ENCODE measurements around the gene PUS3.

The PUS3 gene, protein sequence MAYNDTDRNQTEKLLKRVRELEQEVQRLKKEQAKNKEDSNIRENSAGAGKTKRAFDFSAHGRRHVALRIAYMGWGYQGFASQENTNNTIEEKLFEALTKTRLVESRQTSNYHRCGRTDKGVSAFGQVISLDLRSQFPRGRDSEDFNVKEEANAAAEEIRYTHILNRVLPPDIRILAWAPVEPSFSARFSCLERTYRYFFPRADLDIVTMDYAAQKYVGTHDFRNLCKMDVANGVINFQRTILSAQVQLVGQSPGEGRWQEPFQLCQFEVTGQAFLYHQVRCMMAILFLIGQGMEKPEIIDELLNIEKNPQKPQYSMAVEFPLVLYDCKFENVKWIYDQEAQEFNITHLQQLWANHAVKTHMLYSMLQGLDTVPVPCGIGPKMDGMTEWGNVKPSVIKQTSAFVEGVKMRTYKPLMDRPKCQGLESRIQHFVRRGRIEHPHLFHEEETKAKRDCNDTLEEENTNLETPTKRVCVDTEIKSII

DNA sequence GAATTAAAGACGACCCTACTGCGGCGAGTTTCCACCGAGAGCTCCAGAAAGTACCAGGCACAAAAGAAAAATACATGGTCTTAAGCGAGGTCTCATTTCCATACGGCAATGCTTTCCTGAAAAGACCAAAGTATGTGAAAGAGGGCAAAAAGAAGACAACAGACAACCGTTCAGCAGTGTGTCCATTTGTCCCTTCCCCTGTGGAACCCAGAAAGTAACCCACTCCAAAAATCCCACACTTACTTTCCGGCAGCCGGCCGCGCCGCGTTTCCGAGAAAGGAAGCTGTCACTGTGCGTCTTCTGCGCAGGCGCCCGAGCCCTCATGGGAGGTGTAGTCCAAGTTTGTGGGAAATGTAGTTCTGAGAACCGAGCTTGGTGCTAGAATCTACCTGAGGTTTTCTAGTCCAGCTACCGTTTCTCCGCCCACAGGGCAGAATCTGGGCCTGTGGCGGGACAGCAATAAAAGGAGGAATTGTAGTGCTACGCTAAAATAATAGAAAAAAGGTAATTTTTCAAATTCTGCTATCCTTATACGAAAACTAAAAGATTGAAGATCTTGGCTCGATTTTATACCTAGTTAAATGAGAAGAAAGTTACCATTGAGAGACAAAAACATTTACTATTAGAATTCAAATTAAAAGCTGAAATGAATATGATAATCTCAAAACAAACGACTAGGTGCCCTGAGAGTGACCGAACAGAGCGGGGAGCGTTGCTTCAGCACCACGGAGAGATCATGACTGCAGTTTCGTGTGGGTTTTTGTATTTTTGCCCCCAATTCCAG, at the start of gene PUS3:
Gene PUS3 (minus strand): TSS at position 280 of the 784 bp plus-strand sequence. CDS start 6,922 bp downstream, outside the sequence.
- peak; percentile 69 to 84 for DNase-seq (ENCODE audit: low read depth in 1 of 2, low spot score in 1 of 2)

DNA sequence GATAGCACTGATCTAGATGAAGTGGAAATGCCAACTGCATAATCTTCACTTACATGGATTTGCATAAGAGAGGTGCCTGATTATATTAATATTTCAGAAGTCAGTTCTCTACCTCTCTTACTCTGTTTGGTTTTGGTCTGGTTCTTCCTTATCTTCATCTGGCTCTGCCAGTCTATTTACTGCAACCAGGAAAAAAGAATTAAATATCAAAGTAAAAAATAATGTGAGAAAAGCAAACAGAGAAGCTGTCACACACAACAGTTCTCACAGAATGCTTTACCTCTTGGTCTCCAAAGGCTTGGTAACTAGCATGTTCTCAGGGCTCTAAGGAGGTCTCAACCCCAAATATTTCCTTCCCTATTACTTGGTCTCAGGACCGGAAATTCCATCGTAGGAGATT, 49.6 kb upstream of the PUS3 start:
- DNase-seq (ENCODE audit: low read depth in 1 of 2, low spot score in 1 of 2): no peak

DNA sequence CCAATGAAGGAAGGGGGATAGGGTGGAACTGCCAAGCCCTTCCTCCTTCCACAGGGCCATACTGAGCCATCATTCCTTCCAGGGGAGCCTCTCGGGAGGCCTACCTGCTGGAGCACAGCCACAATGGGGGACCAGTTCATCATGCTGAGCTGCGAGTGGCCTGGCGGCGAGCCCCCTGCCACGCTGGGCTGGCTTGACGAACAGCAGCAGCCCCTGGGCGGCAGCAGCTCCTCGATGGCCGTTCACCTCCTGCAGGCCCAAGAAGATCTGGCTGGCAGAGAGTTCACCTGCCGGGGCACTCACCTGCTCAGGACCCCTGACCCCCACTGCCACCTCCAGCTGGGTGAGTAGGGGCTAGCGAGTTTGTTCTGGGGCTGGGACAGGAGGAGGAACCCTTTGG, 48.7 kb upstream of the PUS3 start:
- no peak for DNase-seq (ENCODE audit: low read depth in 1 of 2, low spot score in 1 of 2)

DNA sequence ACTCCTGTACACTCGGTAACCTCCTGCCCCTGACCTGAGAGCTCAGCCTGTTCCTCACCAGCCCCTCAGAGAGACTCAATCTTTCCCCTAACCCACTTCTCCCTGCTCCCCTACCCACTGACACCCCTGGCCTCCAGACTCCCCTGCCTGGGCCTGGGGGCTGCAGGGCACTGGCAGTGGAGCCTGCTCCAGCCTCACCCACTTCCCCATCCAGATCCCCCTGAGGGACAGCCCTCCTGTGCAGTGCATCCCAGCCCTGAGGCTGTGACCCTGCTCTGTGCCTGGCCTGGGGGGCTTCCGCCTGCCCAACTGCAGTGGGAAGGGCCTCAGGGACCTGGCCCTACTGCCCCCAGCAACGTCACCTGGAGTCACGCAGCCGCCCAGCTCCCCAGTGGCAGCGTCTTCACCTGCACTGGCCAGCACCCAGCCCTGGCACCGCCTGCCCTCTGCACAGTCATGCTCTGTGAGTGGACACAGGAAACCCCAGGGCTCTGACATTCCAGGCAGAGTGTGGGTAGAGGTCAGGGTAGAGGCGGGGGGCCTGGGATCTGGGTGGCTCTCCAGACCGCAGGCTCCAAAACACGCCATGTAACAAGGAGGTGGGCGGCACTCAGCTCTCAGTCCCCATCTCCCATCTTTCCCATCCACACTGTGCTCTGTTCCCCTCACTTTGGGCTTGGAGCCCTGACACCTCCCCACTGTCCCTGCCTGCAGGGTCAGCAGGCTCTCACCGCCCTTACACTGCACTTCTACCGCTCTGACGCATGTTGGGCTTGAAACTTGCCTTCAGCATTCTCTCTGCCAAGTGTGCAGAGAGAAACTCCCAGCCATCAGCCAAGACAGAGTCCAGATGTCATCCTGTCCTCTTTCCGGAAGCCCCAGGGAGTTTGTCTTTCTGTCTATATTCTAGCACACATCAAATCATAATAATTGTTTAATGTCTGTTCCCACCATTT, 48.0 kb upstream of the PUS3 start:
- no peak for DNase-seq (ENCODE audit: low read depth in 1 of 2, low spot score in 1 of 2)

DNA sequence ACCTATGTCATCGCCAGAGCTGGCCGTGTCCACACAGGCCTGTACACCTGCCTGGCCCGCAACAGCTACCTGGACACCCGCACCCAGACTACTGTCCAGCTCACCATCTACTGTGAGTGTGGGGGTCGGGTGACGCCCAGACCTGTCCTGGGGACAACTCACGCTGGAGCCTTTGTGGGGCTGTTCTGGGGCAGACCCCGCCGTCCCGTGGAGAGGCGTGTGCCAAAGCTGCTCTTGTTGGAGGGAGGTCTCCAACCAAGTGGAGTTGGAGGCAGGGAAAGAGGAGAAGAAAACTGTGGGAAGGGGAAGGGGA, 47.1 kb upstream of the PUS3 start:
- no peak for DNase-seq (ENCODE audit: low read depth in 1 of 2, low spot score in 1 of 2)

DNA sequence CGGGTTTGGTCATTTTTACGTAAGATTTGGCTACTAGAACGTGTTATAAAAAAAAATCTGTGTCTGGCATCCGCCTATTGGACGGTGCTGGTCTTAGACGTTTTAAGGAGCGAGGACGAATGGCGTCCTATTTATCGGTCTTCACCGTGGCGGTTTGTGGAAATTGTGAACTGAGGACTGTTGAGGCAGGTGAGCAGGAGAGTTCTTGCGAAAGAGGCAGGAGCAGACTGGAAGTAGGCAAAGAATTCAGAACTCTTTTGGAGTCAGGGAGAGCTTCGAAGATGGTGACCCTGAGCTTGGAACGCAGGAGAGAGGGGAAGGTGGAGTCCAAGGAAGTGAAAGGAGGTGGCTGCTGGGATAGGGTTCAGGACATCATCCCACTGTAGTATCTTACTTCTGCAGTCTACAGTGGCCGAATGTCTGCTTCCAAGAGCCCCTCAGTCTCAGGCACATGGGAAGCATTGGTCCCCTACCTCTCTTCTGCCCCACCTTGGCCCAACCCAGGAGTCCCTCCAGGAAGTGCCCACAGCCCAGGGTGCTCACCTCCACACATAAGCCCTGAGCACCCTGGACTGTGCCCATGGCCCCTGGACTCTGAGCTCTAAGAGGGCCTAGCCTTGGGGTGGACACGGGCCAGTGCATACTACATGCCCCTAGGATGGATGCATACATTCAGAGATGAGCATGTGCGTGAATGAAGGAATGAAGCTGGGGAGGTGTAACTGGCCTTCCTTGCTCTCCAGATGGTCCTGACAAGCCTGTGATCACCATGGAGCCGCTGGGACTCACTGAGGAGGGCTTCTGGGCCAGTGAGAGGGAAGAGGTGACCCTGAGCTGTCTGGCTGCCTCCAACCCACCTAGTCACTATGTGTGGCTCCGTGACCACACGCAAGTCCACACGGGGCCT, 46.5 kb upstream of the PUS3 start:
- DNase-seq (ENCODE audit: low read depth in 1 of 2, low spot score in 1 of 2): no peak

DNA sequence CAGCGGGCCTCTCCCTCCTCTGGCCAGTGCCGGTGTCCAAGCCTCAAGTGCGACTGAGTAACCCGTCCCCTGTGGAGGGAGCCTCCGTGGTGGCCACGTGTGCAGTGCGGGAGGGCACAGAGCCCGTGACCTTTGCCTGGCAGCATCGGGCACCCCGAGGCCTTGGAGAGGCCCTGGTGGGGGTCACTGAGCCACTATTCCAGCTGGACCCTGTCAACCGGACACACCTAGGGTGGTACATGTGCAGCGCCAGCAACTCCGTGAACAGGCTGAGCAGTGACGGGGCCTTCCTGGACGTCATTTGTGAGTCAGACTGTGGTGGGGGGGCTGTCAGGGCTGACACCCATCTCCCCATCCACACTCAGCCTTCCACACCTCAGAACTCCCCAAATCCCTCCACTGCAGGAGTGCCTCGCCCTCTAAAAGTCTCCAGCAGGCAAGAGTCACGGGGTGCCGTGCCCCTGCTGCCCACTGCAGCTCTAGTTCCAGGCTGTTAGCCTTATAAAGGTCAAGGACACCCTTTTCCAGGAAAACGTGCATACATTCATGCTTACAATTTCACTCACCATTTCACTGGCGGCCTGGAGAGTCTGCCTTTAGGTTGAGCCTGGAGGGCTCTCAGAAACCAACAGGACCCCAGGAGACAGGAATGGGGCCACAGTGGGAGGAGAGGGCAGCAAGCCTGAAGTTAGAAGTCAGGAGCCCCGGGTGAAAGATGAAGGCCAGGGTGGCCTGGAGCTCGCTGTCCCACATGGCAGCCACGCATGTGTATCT, 45.5 kb upstream of the PUS3 start:
- DNase-seq (ENCODE audit: low read depth in 1 of 2, low spot score in 1 of 2): no peak

DNA sequence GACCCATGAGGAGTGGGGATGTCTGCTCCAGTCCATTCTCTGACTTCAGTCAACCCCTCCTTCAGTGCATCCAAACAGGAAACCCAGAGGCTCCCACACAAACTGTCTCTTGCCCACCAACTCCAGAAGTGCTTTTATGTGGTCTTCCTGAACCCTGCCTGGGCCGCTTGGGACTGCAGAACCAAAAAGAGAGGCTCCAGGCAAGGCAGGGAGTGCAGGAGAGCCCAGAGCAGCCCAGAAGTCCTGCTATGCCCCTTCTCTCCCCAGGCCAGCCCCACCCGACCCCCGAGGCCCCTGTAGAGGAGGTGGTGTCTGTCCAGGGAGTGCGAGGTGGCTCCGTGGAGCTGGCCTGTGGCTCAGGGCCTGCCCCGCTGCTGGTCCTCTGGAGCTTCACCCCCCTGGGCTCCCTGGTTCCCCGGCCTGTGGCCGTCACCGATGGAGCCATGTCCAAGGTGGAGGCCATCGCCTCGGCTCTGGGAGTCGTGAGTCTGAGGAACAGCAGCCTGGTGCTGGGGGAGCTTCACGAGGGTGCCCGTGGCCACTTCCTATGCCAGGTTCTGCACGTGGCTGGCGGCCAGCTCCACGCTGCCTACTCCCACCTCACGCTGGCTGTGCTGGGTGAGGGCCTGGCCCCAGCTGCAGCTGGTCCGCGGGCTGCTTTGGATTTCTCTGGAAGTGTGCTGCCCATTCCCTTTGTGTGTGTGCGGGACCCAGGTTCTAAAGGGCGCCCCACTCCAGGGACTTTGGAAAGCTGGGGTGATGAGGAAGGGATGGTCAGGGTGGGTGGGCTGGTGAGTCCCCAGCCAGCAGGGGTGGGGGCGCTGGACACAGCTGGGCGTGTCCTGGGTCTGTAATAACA, 44.6 kb upstream of the PUS3 start:
- no peak for DNase-seq (ENCODE audit: low read depth in 1 of 2, low spot score in 1 of 2)

DNA sequence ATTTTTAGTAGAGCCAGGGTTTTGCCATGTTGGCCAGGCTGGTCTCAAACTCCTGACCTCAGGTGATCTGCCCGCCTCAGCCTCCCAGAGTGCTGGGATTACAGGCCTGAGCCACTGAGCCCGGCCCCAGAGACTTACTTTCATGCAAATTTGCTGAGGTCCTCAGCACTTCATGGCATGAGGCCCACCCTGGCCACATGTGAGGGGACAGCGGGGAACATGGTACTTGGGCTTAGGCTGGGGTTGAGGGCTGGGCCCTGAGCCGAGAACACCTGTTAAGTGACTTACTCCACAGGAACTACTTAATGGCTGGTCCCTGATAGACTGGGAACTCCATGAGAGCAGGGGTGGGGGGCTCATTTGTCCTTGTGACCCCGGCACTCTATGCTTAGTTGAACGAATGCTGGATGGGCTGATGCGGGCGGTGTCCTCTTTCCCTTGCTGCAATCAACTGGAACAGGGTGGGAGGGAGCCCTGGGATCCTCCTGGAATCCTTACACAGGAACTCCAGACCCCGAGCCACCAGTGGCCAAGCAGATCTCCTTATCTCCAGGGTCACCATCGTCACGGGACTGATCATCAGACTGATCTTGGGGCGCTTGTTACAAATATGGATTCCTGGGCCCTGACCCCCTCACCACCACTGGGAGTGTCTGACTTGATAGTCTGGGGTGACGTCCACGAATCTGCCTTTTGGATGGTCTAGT, 43.9 kb upstream of the PUS3 start:
- DNase-seq (ENCODE audit: low read depth in 1 of 2, low spot score in 1 of 2): no peak

DNA sequence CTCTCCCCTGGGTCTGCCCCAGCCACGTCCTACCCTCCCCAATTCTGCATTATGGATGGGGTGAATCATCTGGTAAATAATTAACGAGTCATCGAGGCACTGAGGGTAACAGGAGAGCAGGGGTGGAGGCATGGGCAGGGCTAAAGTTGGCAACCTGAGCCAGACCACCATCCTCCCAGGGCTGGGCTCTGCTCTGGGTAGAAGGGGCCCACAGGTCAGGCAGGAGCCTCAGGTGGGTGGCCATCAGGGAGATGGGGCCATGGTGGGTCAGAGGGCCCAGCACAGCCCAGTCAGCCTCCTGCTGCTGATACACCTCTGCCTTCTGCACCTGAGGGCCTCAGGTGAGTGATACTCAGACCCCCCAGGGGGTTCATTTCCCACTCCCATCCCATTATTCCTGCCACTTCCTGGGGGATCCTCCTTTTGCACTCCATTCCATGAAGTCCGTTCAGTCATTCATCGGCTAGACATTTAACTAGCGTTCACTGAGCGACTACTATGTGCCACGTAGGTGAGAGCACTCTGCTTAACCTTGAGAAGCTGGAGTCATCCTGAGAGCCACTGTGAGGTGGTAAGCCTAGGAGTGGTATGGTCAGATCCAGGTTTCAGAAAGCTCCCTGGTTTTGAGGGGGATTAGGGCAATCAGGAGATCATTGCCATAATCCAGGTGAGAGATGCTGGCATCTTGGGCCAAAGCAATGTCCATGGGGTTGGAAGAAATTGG, 43.0 kb upstream of the PUS3 start, which contains the start of gene VSIG10L2:
Gene VSIG10L2 (plus strand): TSS at position 248 of the 724 bp plus-strand sequence. CDS start 12 bp downstream, at position 260.
- DNase-seq (ENCODE audit: low read depth in 1 of 2, low spot score in 1 of 2): no peak

DNA sequence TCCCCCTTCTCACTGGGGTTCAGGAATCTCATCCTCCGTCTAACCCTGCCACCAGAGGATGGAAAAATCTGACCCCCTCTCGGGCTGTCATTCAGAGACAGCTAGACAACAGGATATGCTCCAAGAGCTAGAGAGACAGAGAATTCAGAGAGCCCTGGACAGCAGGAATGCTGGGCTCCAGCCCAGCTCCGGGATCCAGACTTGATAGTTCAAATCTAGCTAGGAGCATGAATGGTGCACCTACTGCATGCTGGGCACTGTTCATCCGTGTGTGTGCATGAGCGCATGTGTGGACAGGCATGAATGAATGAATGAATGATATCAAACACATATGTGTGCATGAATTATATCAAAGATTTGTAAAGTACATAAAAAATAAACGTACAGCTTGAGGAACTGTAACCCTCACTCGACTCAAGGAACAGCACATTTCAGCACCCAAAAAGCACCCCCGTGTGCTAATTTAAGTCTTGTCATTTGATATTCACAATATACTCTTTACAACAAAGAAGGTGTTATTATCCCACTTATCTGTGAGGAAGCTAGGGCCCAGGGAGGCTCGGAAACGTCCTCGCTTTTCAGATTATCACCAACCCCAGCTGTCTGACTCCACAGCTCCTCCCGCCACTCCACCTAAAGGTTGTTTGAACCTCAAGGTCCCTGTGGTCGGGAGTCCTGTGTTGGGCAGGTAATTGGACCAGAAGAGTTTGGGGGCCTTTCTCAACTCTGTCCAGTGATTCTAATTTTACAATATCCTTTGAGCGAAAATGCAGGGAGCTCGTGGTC, 42.2 kb upstream of the PUS3 start:
- DNase-seq (ENCODE audit: low read depth in 1 of 2, low spot score in 1 of 2): no peak

DNA sequence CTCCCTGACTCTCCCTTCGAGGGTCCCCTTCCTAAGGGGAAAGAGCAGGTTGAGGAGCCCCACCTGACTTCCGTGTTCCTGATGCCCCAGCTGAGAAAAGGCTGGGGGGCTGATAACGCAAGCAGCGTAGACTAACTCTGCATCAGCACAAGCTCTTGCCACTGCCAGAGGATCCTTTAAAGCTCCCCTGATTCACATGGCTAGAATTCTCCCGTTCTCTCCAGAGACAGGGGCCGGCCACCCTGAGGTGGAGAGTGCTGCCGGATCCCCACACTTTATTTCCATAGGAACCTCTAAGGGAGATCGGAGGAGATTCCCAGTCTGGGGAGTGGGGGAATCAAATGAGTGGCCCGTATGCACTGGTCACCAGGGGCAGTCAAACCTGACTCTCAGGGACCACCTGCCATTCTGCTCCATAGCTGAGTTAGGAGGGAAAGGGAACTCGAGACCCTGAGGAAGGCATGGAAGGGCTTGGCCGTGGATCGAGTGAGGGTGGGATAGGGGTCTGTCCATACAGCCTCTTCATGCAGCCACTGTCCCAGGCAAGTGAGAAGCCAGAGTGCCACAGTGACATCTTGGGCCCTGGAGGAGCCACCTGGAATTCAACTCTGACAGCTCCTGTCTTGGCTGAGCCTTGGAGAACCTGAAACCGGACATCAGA, 41.5 kb upstream of the PUS3 start:
- DNase-seq (ENCODE audit: low read depth in 1 of 2, low spot score in 1 of 2): no peak

DNA sequence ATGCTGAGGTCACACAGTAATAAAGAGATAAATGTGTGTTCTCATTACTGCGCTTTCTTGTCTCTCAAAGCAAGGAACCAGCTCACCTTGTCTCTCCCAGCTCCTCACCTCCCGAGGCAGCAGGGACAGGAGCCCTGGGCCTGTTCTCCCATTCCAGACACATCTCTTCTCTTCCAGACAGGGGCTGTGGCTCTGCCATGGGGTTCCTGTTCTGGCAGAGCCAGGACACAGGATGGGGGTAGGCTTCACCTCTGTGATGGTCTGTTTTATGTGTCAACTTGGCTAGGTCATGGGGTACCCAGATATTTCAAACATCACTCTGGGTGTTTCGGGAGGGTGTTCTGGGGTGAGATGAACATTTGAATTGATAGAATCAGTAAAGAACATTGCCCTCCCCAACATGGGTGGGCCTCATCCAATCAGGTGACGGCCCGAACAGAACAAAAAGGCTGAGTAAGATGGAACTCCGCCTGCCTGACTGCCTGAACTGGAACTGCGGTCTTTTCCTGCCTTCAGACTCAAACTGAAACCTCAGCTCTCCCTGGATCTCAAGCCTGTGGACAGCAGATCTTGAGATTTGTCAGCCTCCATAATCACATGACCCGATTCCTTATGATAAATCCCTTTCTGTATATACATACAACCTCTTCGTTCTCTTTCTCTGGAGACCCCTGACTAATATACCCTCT, 40.8 kb upstream of the PUS3 start:
- no peak for DNase-seq (ENCODE audit: low read depth in 1 of 2, low spot score in 1 of 2)

DNA sequence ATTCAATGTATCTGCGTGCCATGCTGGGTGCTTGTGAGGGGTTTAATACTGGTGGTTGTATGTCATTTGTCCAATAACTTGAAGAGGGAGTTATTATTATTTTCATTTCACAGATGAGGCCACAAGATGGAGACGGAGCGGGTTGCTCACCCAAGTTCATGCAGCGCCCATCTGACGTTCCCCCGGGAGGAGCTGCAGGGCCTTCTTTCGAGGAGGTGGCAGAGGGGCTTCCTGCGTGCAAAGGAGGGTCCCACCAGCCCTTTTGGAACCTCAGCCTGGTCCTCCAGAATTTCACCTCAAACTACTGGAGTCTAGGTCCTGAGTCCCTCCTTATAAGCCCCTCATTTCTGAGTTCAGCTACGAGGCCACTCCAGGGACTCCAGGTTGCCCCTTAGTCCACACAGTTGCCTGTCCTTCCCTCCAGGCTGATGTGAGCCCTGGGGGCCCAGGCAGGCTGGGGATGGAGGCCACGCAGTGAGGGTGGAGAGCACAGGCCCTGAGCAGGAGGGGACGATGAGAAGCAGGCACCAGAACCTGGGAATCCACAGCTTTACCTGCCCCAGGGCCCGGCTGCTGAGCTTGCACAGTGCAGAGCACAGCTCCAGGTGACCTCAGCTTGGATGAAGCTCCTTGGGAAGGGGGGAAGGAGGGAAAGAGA, 39.9 kb upstream of the PUS3 start:
- DNase-seq (ENCODE audit: low read depth in 1 of 2, low spot score in 1 of 2): no peak
